GM23248 (cell line): ENCODE results near the gene HAND1. TPM values are rescaled to one million over a fixed set of nuclear protein-coding genes. Genes with fewer than 3 reads are reported as not detected.

ENCODE experiments used
- DNase-seq: peaks from one replicate; pipeline ENCODE4 v3.0.0-alpha.2; 2015
- H2AFZ ChIP-seq: fragments of 200-600 bp; sonication (generic); 2 replicates; pipeline ENCODE4 v1.6.1; 2016; ENCODE audit warnings: antibody characterized with exemption
- H3F3A ChIP-seq: fragments of 200-600 bp; sonication (generic); 2 replicates; pipeline ENCODE4 v1.6.1; 2016; ENCODE audit warnings: mild to moderate bottlenecking, antibody characterized with exemption, mixed run types; ENCODE audit not compliant: insufficient read depth
- H3K27ac ChIP-seq: fragments of 200-600 bp; sonication (generic); 2 replicates; pipeline ENCODE4 v1.5.1; 2016; ENCODE audit warnings: mild to moderate bottlenecking
- H3K27me3 ChIP-seq: fragments of 200-600 bp; sonication (generic); replicated peaks from 2 replicates; pipeline ENCODE4 v1.6.1; 2016; ENCODE audit warnings: mild to moderate bottlenecking; ENCODE audit not compliant: insufficient read depth
- H3K36me3 ChIP-seq: fragments of 200-600 bp; sonication (generic); 2 replicates; pipeline ENCODE4 v1.6.1; 2016; ENCODE audit warnings: low read depth, mild to moderate bottlenecking
- H3K4me1 ChIP-seq: fragments of 200-600 bp; sonication (generic); 2 replicates; pipeline ENCODE4 v1.6.1; 2016; ENCODE audit warnings: mild to moderate bottlenecking; ENCODE audit not compliant: insufficient read depth
- H3K4me2 ChIP-seq: fragments of 200-600 bp; sonication (generic); one replicate; pipeline ENCODE4 v1.6.1; 2016; ENCODE audit warnings: mild to moderate bottlenecking; ENCODE audit not compliant: unreplicated experiment
- H3K4me3 ChIP-seq: fragments of 200-600 bp; sonication (generic); 2 replicates; pipeline ENCODE4 v1.5.1; 2016; ENCODE audit warnings: mild to moderate bottlenecking
- H3K79me2 ChIP-seq: fragments of 200-600 bp; sonication (generic); 2 replicates; pipeline ENCODE4 v1.6.1; 2016; ENCODE audit warnings: mild to moderate bottlenecking; ENCODE audit not compliant: insufficient read depth
- H3K9ac ChIP-seq: fragments of 200-600 bp; sonication (generic); 2 replicates; pipeline ENCODE4 v1.6.1; 2016; ENCODE audit warnings: mild to moderate bottlenecking
- H3K9me2 ChIP-seq: fragments of 200-600 bp; sonication (generic); 2 replicates; pipeline ENCODE4 v1.6.1; 2016; ENCODE audit warnings: mixed run types, mild to moderate bottlenecking, moderate library complexity; ENCODE audit not compliant: insufficient read depth
- H3K9me3 ChIP-seq: fragments of 200-600 bp; sonication (generic); one replicate; pipeline ENCODE4 v1.6.1; 2017; ENCODE audit warnings: low read depth
- H4K20me1 ChIP-seq: fragments of 200-600 bp; sonication (generic); 2 replicates; pipeline ENCODE4 v1.6.0; 2016; ENCODE audit not compliant: insufficient read depth
- EZH2 ChIP-seq: fragments of 200-600 bp; sonication (generic); IDR thresholded peaks from 2 replicates; pipeline ENCODE4 v1.6.1; 2018; ENCODE audit warnings: antibody characterized with exemption, mild to moderate bottlenecking; ENCODE audit not compliant: insufficient read depth, poor library complexity, severe bottlenecking
- EZH2phosphoT487 ChIP-seq: fragments of 200-600 bp; sonication (generic); IDR thresholded peaks from 2 replicates; pipeline ENCODE4 v1.6.1; 2018; ENCODE audit warnings: antibody characterized with exemption, moderate library complexity, mild to moderate bottlenecking, low read depth; ENCODE audit not compliant: insufficient read depth
- WGBS, 2 experiments: methylation state at CpG; one replicate each; pipeline ENCODE4 v1.1.6; 2015 to 2017; ENCODE audit warnings: low lambda C conversion rate in 2 of 2, low coverage in 1 of 2; ENCODE audit errors: missing lambda C conversion rate in 2 of 2; 5-methylcytosine and 5-hydroxymethylcytosine counted together
- in situ Hi-C: fragments of 300-500 bp; cut with MboI; formaldehyde crosslinking; loops from 2 replicates; pipeline ENCODE4 v1.15.0; 2020
- polyA plus RNA-seq: library from polyadenylated mRNA; unstranded; fragments of >200 nt; fragmentation: Nextera tagmentation; extraction: Ambion mirVana; gene quantifications from 2 replicates; pipeline ENCODE4 v1.2.1, GENCODE V29; 2016
- total RNA-seq: library from RNA; depleted of rRNA; stranded (reverse); fragments of >200 nt; shearing (Covaris generic); gene quantifications from 2 replicates; pipeline ENCODE4 v1.2.3, GENCODE V29; 2014

The HAND1 gene
- total and polyA plus RNA-seq, 2 experiments from 2014 or later, result not detected

DNA sequence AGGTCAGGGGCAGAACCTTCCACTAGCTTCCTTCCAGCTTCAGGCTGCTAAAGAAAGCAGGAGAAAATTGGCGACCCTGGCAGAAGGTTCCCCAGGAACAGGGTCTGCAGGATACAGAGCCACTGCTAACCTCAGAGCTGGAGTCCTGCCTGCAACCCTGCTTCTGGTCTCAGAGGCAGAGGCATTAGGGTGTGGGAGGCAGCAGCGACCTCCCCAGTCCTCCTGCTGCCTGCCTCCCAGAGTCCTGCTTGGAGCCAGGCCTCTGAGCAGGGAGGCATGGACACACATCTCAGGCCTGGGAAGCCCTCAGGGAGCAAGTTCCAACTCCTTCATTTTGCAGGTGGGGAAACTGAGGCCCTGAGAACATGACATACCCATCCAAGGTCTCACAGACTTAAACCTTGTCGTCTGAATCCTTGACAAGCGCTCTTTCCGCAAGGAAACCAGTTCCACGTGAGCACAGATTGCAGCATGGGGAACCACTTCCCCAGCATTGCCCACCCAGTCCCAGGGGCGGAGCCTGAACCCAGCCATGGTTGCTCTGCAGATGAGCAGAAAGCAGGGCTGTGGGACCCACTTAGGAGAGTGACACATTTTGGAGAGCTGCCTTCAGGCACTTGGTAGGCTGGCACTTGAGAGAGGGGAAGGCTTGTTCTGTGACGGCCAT lies 28.2 kb upstream of the HAND1 start:
- TF ChIP-seq EZH2 (no peak), EZH2phosphoT487 (no peak)
- H3K9me3 ChIP-seq, result no peaks in the 10 kb centered on the region
- DNase-seq, result no peak
- no peaks in the 10 kb centered on the region for H3K36me3 ChIP-seq
- no peaks in the 10 kb centered on the region for H3K9me2 ChIP-seq
- H3K27ac ChIP-seq, result no peak overlapping the region
- peaks cover 28% of the 10 kb centered on the region for H3K27me3 ChIP-seq
- no peak overlapping the region for H3K4me3 ChIP-seq
- in situ Hi-C loops, result no loop called here
- H3K9ac ChIP-seq, result no peak overlapping the region
- H3K4me2 ChIP-seq, result no peak overlapping the region
- H3K79me2 ChIP-seq, result no peaks in the 10 kb centered on the region
- H3F3A ChIP-seq, result 0 out of 2 replicates have a peak, but pooled peaks cover 3% of the 10 kb centered on the region
- 82 to 84% methylated on average over 8 of the region's 8 CpGs for whole genome bisulfite sequencing, 2 experiments
- no peaks in the 10 kb centered on the region for H4K20me1 ChIP-seq
- no peak overlapping the region for H2AFZ ChIP-seq
- peaks cover 5% of the 10 kb centered on the region; the same call in 1 of the 2 replicates for H3K4me1 ChIP-seq

DNA sequence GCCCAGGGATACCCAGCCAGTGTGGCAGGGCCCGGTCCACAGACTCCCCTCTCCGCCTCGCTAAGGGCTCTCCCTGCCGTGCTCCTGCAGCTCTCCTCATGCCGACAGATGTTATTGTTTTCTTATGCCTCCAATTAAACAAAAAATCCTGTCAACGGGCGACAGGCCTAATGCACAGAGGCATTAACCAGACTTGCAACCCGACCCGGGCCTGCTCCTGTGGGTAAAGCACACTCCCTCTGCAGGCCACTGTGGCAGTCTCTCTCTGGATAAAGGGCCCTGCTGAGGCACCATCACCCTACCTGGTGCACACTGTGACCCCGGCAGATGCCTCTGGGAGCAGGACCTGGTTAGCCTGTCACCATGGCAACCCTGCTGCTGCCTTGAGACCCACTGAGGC lies 27.5 kb upstream of the HAND1 start:
- 81 to 85% methylated on average over 10 of the region's 10 CpGs for WGBS, 2 experiments
- in situ Hi-C loops, result no loop called here

DNA sequence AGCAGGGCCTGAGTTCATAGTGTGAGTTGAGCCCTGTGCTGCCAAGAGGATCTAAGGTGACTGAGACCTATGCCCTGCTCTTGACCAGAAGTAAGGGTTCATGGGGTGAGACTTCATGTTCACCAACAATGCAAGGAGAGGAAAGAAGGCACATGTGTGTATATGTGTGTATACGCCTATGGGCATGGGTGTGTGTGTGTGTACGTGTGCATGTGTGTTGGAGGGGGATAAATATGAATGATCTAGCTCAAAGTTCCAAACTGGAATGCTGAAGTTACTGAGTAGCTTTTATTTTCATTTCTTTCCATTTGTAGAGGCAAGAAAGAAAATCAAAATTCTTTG lies 25.6 kb upstream of the HAND1 start:
- 87 to 96% methylated on average over 2 of the region's 2 CpGs for WGBS, 2 experiments

More for the DNA sequence above, 27.5 kb upstream of the HAND1 start:
- H3F3A ChIP-seq, result 0 out of 2 replicates have a peak, but pooled peaks cover 3% of the 10 kb centered on the region
- H3K4me3 ChIP-seq, result no peak overlapping the region
- peaks cover 28% of the 10 kb centered on the region for H3K27me3 ChIP-seq
- H3K36me3 ChIP-seq, result no peaks in the 10 kb centered on the region
- H3K9me2 ChIP-seq, result no peaks in the 10 kb centered on the region
- no peaks in the 10 kb centered on the region for H3K9me3 ChIP-seq
- no peaks in the 10 kb centered on the region for H4K20me1 ChIP-seq
- H3K9ac ChIP-seq, result no peak overlapping the region
- H3K4me1 ChIP-seq, result peaks cover 5% of the 10 kb centered on the region; the same call in 1 of the 2 replicates
- no peak for DNase-seq
- no peak overlapping the region for H3K4me2 ChIP-seq
- H2AFZ ChIP-seq, result no peak overlapping the region
- H3K79me2 ChIP-seq, result no peaks in the 10 kb centered on the region
- TF ChIP-seq EZH2phosphoT487, result no peak
- TF ChIP-seq EZH2, result no peak
- no peak overlapping the region for H3K27ac ChIP-seq

DNA sequence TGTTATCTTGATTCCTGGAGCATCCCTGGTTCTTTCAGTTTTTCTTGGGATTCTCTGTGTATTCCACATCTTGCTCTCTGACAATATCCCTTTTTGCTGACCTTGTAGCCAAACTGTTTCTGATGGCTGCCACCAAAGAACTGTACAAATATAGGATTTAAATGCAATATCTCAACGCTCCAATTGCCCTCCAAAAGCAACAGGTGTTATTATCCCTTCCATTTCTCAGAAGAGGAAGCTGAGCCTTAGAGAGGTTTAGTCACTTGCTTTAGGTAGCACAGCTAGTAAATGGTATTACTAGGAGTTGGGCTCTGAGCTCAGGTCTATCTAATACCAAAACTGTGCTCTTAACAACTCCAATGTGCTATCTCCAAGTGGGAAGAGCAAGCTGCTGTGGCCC lies 24.2 kb upstream of the HAND1 start:
- TF ChIP-seq EZH2 (no peak), EZH2phosphoT487 (no peak)
- peaks cover 20% of the 10 kb centered on the region; the same call in 1 of the 2 replicates for H3K27me3 ChIP-seq

More for the DNA sequence above, 25.6 kb upstream of the HAND1 start:
- Histone ChIP-seq H3K27ac (no peak overlapping the region), H4K20me1 (no peaks in the 10 kb centered on the region), H3K4me2 (peak overlapping the region; percentile 43), H3F3A (0 out of 2 replicates have a peak, but pooled peaks cover 3% of the 10 kb centered on the region), H3K27me3 (peaks cover 17% of the 10 kb centered on the region; the same call in 1 of the 2 replicates), H3K9me3 (no peaks in the 10 kb centered on the region), H2AFZ (peak overlapping the region; percentile 63), H3K4me1 (peaks cover 5% of the 10 kb centered on the region; the same call in 1 of the 2 replicates), H3K36me3 (no peaks in the 10 kb centered on the region), H3K79me2 (no peaks in the 10 kb centered on the region), H3K9ac (no peak overlapping the region), H3K4me3 (peak overlapping the region; percentile 62), H3K9me2 (no peaks in the 10 kb centered on the region)
- DNase-seq, result no peak
- TF ChIP-seq EZH2, result no peak
- TF ChIP-seq EZH2phosphoT487, result no peak
- in situ Hi-C loops, result no loop called here

More for the DNA sequence above, 24.2 kb upstream of the HAND1 start:
- no peak overlapping the region for H2AFZ ChIP-seq
- H3K36me3 ChIP-seq, result no peaks in the 10 kb centered on the region
- H3K4me3 ChIP-seq, result no peak overlapping the region
- H4K20me1 ChIP-seq, result no peaks in the 10 kb centered on the region
- no peak overlapping the region for H3K9ac ChIP-seq
- H3K79me2 ChIP-seq, result no peaks in the 10 kb centered on the region
- DNase-seq, result no peak
- H3F3A ChIP-seq, result 0 out of 2 replicates have a peak, but pooled peaks cover 3% of the 10 kb centered on the region
- no peak overlapping the region for H3K4me2 ChIP-seq
- in situ Hi-C loops, result no loop called here
- no peak overlapping the region for H3K27ac ChIP-seq
- no peaks in the 10 kb centered on the region for H3K9me3 ChIP-seq
- WGBS, 2 experiments, result 62 to 71% methylated on average over 1 of the region's 1 CpG
- H3K9me2 ChIP-seq, result no peaks in the 10 kb centered on the region
- H3K4me1 ChIP-seq, result peaks cover 5% of the 10 kb centered on the region; the same call in 1 of the 2 replicates
